CD4-positive, alpha-beta T cell treated with Interleukin-4 for 1 hour (primary cell): ENCODE data around the gene PRPS1.
"Not testable (repeated sequence)": the region's sequence is repeated elsewhere in the genome, so short reads cannot be mapped to it uniquely, and the experiment has no call there.

Experiments used
- DNase-seq, 2 donors: peaks; one replicate each; pipeline ENCODE4 v3.0.0-alpha.2; 2020 to 2022

The PRPS1 gene

DNA sequence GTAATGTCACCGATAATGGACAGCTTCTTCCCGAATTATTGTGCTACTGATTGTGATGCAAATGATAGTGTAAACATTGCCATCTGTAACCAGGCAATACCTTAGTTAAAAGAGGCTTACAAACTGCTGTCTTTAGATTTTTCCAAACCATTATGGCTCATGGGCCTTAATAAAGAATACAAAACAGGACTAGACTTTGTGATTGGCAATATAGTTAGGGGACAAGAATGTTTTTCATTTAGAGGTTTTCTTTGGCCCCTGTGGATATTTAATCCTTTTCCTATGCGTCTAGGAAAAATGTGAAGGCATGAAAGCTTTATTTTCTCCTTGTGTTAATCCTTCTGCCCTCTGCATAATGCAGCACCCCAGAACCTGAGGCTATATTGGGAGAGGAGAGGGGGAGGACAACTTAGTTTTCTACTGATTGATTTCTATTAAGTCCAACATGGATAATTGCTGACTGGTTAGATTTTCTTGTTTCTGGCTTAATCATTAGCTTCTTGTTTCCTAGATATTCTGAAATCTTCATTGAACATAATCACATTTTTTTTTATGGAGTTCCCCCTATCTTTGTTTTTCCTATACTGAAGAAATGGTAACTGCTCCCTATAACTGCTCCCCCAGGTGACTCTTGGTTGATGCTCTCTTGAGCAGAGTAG is 1.9 kb downstream of the PRPS1 start:
- no peak for DNase-seq

DNA sequence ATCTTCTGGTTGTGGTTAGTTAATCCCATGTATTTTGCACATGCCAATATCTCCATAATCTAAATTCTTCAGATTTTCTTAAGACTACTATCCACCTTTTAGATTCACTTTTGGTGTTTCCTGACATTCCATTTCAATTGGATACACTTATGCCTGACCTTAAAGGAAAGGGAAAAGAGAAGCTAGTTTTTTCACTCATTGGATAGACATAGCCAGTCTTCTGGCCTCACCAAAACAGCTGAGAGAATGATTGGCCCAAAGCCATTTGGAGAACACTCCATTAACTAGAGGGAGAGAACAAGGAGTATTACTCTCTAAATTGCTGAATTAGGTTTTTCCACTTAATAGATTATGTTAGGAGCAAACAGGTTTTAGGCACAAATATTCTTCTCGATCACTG is 4.0 kb downstream of the PRPS1 start:
- no peak for DNase-seq

DNA sequence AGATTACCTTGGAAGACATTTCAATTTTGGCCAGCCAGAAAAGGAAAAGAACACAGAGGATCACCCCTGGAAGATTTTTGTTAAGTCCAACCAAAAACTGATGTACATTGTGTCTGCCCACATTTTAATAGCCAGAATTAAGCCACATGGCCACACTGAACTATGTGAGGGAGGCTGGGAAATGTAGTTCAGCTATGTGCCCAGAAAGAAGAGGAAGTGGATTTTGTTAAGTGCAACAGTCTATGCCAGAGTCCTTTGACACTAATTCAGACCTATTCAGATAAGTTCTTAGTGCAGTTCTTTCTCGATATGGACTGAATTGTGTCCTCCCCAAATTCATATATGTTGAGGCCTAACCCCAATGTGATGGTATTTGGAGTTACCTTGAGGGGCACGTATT is 18.4 kb downstream of the PRPS1 start:
- DNase-seq: no peak

DNA sequence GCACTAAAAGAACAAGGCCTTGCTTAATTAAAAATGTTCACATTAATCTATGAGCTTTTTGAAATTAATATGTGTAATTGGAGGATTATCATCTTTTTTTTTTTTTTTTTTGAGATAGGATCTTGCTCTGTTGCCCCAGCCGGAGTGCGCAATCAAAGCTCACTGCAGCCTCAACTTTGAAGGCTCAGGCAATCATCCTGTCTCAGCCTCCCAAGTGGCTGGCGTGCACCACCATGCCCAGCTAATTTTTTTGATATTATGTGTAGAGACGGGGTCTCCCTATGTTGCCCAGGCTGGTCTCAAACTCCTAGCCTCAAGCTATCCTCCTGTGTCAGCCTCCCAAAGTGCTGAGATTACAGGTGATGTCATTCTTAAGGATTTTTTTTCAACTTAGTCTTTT is 20.0 kb downstream of the PRPS1 start:
- no peak for DNase-seq

DNA sequence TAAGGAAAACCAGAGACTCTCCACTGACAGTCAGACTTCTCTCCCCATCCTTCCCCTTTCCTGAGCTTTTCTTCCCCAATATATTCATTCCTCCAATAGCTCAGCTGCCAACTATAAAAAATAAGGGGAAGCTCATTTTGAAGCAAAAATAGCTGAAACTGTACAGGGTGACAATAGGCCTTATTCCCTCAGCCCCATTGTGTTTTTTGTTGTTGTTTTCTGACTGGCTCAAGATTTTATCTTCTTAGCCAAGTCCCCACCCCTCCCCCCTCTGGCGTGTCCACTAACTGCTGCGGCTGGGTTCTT is 26.2 kb downstream of the PRPS1 start:
- no peak for DNase-seq

DNA sequence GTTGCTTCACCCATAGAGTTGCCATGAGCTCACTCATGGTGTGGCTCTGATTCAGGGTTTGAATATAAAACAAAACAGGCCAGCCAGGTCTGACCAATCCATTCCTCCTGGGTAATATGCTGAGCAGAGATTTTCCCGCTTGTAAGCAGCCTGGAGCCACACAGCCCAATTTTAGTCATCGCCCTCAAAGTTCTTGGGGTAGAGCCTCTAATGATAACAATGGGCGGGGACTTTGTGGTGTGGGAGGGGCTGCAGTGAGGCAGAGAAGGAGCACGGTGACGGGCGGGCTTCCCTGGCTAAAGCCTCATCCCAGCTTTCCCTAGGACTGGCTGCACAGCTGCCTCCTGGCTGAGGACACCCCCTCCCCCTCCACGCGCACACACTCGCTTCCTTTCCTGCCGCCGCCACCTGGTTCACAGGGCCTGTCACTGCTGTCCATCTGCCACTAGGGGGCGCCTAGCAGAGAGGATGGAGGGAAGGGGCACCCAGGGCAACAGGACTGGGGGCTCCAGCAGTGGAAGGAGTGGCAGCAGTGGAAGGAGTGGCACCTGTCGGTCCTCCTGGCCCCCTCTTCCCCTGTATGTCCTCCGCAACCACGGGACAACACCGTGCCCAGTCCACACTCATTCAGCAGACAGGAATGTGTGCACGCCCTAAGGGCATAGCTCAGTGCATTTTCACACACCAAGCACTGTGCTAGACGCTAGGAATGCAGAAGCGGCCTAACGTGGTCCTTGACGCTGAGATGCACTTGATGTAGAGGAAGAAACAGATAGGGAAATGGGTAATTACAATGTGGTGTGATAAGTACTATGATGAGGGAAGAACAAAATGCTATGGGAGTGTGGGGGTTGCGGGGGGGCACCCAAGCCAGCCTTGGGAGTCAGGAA is 26.8 kb downstream of the PRPS1 start:
- DNase-seq: peak; percentile 67 to 70

DNA sequence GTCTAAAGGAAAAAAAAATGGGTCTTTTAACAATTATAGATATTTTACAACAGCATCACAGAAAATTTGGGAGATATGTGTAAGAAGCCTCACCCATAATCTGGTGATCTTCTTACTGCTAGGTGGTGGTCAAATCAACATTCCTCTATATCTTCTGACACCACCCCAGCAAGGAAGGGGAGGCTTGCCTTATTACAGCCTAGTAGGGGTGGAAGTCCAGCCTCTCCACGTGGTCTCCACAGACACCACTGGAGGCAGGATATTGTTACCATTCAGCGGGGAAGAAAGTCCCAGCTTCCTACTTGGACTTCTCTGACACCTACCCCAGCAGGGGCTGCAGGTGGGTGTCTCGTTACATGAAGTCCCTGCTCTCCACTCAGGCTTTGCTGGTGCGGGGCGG is 28.7 kb downstream of the PRPS1 start:
- no peak for DNase-seq

DNA sequence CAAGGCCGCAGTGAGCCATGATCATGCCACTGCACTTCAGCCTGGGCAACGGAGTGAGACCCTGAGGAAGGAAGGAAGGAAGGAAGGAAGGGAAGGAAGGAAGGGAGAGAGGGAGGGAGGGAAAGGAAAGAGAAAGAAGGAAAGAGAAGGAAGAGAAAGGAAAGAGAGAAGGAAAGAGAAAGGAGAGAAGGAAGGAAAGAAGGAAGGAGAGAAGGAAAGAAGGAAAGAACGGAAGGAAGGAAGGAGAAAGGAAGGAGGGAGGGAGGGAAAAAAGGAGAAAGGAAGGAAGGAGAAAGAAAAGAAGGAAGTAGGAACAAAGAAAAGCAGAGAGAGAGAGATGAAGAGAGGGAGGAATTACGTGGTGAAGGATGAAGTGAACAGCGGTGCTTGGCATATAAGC is 30.4 kb downstream of the PRPS1 start:
- DNase-seq: no peak

DNA sequence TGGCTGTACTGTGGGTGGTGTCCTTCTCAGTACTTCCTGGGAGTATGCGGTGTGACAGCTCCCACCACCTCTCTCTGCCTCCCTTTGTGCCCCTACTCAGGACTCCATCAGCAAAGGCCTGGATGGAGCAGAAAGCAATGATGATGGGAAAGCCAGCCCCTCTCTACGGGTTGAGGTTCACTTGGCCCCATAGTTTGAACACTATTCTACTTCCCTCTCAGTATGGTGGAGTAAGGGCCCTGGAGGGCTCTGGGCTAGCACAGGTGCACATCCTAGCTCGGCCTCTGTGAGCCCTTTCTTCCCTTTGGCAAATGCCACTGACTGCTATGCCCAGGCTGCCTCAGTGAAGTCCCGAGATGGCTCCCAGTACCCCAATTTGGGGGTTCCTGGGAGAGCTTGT is 31.0 kb downstream of the PRPS1 start:
- DNase-seq: no peak

DNA sequence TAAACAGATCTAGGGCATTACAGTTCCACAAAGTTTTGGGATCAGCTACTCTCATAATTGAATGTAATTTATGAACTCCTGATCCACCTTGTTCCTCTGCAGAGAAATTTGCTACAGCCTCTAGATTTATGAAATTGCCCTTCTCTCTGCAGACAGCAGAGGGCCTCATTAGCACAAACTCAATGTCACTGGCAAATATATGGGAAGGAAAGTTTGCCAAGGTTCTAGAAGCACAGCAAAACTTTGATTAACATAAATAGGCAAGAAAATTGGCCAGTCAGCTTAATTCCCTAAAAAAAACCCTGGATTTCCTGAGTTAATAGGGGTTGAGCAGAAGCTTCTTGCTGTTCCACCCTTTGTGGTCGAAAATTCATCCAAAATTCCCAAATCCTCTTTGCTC is 31.5 kb downstream of the PRPS1 start:
- DNase-seq: peak; percentile 48 to 58

DNA sequence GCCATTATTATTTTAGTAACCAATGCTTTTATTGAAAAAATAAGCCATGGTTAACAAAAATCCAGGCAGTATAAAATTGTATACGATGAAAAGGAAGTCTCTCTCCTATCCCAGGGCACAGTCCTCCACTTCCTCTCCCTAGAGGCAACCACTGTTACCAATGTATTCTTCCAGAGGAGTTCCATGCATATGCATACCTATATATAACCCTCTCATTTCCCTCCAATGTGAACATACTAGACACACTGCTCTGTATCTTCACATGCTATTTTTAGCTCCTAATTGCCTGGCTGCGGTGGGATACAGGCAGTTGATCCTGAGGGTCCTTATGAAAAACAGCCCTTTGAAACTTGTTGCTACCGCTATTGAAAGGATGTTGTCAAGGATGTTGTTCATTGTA is 33.8 kb downstream of the PRPS1 start:
- DNase-seq: no peak

DNA sequence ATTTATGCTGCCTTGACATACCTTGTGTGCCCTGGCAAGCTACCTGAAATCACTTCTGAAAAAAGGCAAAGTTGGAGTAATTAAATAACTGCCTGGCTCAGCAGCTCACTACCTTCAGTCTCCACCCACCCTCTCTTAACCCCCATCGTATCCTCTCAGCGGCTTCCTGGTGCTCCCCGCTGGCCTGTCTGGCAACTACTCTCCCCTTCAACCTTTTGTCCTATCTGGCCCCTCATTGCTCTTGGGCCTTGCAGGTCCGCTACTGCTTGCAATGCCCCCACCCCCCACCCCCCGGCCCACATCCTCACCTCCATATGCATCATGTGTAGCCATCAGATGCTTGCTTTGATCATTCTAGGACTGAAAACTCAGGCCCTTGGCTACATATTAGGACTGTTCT is 34.5 kb downstream of the PRPS1 start:
- no peak for DNase-seq

DNA sequence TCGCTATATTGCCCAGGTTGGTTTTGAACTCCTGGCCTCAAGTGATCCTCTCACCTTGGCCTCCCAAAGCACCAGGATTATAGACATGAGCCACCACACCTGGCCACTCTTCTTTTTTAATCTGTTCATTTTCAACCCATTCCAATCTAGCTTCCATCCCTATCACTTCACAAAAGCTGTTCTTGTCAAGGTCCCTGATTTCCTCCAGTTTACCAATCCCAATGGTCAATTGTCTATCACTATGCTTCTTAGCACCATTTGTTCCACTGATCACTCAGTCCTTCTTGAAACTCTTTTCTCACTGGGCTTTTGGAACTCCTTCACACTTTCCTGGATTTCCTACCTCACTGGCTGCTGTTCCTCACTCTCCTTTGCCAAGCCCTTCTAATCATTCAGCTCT is 38.6 kb downstream of the PRPS1 start:
- DNase-seq: no peak

DNA sequence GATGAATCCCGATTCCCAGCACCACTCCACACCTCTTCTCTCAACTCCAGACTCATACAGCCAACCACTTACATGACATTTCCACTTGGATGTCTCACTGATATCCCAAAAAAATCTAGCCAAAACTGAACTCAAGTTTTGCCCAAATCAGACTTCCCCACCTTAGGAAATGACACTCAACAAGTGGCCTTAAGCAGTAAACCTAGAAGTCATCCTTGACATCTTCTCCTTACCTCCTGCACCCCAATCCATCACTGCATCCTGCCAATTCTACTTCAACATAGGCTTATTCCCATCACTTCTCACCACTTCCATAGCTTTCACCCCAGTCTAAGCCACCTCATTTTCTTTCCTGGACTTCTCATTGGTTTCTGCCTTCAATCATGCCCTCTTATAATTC is 39.1 kb downstream of the PRPS1 start:
- DNase-seq: no peak

DNA sequence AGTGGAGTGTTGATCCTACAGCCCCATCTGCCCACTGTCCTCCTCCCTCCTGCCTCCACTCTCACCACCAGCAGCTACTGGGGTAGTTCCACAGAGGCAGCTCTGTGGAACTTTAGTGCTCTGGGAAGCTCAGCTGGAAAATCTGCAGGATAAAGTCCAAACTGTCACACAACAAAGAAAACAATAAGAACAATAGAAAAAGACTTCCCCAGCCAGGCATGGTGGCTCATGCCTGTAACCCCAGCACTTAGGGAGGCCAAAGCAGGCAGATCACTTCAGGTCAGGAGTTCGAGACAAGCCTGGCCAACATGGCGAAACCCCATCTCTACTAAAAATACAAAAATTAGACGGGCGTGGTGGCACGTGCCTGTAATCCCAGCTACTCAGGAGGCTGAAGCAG is 40.4 kb downstream of the PRPS1 start:
- not testable (repeated sequence) for DNase-seq

DNA sequence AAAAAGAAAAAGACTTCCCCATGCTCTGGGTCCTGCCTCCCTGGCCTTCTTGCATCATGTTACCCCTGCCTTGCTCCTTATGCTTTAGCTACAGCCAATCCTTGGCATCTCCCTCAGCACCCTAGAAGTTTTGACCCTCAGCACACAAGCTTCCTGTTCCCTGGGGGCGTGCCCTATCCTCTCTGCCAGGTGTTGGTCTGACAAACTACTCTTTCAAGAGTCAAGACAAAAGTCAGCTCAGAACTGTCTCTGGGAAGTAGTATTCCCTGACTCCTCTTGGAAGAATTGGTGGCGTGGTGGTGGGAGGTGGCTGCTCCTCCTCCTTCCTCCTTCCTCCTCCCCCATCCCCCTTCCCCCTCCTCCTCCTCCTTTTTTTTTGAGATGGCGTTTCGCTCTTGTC is 41.0 kb downstream of the PRPS1 start:
- no peak for DNase-seq

DNA sequence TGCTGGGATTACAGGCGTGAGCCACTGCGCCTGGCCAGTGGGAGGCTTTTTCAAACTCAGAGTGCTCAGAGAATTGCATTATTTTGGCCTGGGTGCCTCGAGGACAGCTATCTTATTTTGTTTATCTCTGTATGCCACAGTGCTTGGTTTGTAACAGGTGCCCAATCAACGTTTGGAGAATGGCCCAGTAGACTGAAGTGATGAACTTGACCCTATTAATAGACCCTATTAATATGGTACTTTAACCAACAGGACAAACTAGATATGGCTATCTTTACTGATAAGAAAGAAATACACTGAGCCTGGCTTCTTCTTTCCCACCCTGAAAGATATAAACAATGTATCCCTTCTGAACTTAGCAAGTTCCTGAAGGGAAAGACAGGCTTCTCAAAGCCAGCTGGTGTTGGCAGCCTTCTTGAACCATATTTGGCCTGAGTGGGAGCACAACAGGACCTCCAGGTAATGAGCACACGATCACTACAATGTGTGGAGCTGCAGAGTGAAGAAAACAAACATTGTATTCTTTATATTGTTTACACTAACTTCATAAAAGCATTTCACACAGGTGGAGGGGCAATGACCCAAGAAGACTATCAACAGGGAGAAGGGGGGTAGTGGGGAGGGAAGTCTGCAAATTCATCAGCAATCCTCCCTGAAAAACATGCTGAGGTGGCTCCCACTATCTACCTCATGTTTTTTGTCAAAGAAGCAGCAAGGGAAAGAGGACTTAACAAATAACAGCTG is 41.7 kb downstream of the PRPS1 start:
- DNase-seq: no peak

DNA sequence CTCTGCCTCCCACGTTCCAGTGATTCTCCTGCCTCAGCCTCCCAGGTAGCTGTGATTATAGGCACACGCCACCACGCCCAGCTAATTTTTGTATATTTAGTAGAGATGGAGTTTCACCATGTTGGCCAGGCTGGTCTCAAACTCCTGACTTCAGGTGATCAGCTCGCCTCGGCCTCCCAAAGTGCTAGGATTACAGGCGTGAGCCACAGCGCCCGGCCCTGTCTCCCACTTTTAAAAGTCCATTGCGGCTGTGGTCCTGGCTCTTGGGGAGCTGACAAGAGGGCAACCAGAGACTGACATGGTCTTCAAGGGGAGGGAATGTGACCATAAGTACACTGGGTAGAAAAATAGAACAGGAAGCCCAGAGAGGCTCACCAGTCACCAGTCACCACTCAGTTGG is 42.9 kb downstream of the PRPS1 start:
- DNase-seq: not testable (repeated sequence)

DNA sequence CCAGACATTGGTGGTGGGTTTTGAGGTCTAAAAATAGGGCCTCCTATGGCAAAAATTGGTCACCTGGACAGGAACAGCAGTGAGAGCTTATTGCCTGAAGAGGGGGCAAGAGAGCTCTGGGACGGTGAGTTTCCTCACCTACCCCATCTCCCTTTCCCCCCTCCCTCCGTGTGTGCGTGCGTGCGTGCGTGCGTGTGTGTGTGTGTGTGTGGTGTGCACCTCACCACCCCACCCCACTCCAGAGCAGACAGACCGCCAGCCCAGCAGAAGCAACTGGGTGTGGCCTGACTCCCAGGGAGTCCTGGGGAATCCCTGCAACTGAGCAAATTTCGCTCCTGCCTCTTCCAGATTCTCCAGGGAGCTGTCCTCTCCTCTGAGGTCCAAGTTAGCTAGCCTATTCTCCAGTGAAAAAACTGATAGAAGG is 44.7 kb downstream of the PRPS1 start:
- DNase-seq: peak; percentile 90 to 94

DNA sequence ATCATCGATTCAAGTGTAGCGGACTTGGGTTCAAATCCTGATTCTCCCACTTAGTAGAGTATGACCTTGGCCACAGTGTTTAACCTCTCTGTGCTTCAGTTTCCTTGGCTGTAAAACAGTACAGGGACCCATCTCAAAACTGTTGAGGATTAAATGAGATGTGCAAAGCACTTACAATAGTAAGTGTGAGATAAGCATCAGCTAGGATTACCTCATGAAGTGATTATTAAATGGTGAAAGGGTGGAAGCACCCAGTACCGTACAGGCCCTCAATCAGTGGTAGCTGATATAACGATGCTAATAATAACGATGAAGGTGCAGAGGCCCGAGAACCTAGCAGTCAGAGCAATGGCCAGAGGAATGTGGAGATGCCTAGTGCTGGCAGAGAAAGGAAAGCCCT is 45.1 kb downstream of the PRPS1 start:
- peak in 1 of 2 donors; percentile 56 for DNase-seq

DNA sequence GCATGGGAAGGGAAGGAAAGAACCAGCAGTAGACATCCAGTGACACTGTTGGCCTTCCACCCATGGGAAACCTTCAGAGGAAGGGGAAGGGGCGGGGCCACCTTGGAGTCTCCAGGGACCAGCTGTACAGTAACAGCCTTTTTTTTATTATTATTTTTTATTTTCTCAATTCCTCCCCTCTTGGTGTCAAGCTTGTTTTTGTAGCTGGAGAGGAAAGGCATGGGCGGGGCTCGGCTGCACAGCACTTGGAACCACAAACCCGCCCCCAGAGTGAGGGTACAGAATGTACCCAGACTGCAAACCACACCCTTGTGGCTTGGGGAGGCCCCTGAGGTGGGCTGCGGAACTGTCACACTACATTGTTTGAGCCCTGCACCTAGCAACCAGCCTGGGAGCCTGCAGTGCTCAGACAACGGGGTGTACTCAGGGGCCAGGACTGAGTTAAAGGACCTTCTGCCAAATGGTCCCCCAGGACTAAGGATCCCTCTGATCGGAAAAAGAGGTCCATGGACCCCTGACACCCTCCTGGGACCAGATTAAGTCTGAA is 45.7 kb downstream of the PRPS1 start:
- peak; percentile 95 to 98 for DNase-seq

DNA sequence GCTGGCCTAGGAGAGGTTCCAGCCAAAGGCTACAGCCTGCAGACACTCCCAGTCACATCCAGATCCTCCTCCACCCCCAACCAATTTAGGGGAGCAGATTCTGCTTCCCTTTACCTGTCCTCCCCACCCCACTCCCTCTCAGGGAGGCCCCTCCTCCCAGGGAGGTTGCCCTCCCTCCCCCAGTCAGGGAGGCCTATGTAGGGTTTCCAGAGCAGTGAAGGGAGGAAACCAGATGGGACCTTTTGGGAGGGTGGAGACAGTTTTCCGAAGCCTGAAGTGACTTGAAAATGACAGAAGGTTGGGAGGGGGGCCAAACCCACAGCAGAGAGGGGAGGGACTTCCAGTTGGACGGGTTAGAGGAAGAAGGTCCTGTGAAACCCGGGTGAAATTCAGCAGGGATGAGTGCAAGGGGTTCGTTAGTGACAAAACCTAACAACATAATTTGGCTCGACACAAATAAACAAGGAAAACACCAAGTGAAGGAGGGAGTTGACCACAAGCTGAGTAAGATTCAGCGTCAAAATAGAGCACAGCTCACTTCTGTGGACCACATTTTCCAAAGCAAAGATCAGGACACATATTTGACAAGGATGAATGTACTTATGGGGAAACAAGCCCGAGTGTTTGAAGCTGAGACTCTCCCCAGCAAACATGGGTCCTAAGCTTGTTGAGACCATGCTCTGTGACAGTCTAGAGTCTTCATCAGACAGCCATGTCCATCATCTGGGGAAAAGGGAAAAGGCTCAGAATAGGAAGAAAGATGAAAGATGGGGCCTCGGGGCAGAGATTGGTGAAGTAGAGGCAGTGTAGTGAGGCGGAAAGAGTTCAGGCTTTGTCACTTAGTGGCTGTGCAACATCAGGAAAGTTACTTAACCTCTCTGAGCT is 46.4 kb downstream of the PRPS1 start:
- DNase-seq: peak; percentile 78 to 82

DNA sequence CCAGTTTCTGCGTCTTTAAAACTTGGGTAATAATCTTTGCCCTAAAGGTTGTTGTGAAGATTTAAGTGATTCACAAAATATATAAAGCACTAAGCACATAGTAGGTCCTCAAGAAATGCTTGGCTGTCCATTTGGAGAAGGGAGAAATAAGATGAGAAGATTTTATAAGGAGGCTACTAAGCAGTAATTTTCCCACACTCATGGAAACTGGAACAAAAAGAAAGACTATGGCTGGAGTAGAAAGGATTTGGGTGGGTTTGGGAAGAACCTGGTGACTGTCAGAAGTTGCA is 47.0 kb downstream of the PRPS1 start:
- DNase-seq: no peak
